HTR-8/SVneo (cell line): ENCODE results near the gene SYF2.
"Not testable (repeated sequence)": the region's sequence is repeated elsewhere in the genome, so short reads cannot be mapped to it uniquely, and the experiment has no call there.

Source experiments
- DNase-seq: peaks from one replicate; pipeline ENCODE4 v3.0.0; 2011; ENCODE audit warnings: low spot score, mixed read lengths; ENCODE audit not compliant: insufficient read length
- FAIRE-seq: peaks from 2 replicates; lab custom pipeline; 2011; peaks lifted over from hg19 to GRCh38; lab: Jason Lieb, UNC

The SYF2 gene

DNA sequence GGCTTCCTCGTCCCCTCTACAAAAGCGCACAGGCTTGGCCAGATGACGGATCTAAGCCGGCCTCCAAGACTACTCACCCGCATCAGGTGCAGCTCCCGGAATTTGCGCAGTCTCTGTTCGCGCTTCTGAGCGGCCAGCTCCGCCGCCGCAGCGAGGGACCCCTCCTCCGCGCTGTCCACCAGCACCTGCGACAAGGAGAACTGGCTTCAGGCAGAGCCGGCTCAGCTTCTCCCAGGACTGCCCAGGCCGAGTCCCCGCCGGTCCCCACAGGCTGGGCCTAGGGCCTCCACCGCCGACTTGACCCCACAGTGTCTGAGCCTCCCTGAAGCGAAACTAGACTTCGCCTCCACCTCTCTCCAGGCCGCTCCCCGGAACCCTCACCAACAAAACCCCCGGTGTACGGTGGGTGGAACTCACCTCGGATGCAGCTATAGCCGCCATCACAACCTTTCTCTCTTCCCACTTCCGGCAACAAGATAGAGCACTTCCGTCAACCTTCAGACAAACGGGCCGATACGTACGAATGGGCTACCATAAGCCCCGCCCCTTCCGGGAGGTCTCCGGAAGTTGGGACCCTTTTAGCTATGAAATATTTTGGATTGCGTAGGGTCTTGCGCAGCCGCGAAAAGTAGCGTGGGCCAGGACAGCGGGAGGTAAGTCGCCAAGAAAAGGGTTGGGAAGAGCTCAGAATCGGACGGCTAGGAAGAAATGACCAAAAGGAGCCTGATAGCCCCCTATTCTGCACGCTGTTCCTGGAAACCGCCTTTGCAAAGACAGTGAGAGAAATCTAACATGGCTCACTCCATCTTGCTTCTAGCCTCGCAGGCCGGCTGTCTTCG, at the start of gene SYF2:
SYF2 (minus strand) TSS at position 476 of the 839 bp plus-strand sequence; CDS start at position 441, 35 bp downstream.
- FAIRE-seq (peak; percentile 68), DNase-seq (peak; percentile 92)

GRCh38 chr1:25279693-25280111, 47.4 kb upstream of the SYF2 start:
- DNase-seq, result not testable (repeated sequence)
- FAIRE-seq, result peak; percentile 46

GRCh38 chr1:25278790-25279189, 46.5 kb upstream of the SYF2 start:
- not testable (repeated sequence) for FAIRE-seq, DNase-seq

DNA sequence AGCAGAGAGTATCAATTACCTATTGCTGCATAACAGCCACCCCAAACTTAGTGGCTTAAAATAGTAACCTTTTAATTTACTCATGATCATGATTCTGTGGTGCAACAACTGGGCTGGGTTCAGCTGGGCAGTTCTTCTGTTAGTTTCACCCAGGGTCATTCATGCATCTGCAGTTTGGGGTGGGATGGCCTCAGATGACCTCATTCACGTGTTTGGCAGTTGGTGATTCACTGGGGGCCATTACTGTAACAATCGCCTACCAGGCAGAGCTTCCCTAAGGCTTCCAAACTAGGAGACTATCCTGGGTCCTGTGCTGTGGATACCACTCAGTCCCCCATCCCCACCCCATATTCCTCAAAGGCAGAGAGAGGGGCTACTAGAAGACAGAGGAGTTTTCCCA, 46.1 kb upstream of the SYF2 start:
- DNase-seq, result not testable (repeated sequence)
- FAIRE-seq, result peak; percentile 70

DNA sequence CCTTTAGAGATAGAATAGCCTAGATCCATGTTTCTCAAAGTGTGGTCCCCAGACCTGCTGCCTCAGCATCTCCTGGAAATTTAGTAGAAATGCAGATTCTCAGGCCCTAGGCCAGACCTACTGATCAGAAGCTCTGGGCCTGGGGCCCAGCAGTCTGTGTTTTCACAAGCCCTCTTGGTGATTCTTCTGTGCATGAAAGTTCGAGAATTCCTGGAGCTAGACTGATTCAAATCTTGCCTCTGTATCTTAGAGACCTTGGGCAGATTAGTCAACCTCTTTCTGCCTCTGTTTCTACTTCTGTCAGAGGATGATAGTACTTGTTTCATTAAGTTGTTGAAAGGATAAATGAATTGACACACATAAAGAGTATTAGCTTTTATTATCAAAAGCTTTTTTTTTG, 45.0 kb upstream of the SYF2 start:
- not testable (repeated sequence) for DNase-seq
- FAIRE-seq, result peak; percentile 49

DNA sequence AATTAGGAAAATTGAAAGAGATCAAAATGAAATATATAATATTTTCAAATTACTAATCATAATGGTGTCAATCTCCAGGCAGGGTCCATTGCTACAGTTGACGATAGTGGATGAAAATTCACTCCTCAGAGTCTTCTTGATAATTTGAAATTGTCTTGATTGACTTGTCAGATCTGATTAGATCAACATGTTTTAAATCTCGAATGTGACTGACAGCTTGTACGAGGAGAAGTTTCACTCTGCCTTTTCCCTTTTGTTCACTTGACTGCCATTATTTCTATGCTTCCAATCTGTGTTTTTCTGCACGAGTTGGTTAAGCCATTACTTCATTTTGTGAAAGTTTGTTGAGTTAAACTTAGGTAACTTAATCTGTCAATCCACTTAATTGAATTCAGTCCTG, 43.3 kb upstream of the SYF2 start:
- DNase-seq, FAIRE-seq: not testable (repeated sequence)

DNA sequence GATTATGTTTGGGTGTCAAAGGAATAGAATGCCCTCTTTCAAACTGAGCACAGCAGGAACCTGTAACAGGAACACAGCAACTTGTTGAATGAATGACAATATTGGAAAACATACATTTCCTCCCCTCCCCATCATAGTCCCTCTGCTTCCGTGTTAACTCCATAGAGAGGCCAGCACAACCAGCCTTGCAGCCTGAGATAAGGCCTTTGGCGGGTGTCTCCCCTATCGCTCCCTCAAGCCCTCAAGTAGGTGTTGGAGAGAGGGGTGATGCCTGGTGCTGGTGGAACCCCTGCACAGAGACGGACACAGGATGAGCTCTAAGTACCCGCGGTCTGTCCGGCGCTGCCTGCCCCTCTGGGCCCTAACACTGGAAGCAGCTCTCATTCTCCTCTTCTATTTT, 39.9 kb upstream of the SYF2 start, which contains the start of gene RHD:
RHD (plus strand) TSS at position 272 of the 400 bp plus-strand sequence; CDS start at position 311, 39 bp downstream.
- not testable (repeated sequence) for FAIRE-seq, DNase-seq

- not testable (repeated sequence) for FAIRE-seq, DNase-seq
Observed at GRCh38 chr1:25268143-25268760, 36.0 kb upstream of the SYF2 start.

- FAIRE-seq (peak; percentile 98), DNase-seq (peak; percentile 76)
Observed at GRCh38 chr1:25267288-25268142, 35.2 kb upstream of the SYF2 start.

DNA sequence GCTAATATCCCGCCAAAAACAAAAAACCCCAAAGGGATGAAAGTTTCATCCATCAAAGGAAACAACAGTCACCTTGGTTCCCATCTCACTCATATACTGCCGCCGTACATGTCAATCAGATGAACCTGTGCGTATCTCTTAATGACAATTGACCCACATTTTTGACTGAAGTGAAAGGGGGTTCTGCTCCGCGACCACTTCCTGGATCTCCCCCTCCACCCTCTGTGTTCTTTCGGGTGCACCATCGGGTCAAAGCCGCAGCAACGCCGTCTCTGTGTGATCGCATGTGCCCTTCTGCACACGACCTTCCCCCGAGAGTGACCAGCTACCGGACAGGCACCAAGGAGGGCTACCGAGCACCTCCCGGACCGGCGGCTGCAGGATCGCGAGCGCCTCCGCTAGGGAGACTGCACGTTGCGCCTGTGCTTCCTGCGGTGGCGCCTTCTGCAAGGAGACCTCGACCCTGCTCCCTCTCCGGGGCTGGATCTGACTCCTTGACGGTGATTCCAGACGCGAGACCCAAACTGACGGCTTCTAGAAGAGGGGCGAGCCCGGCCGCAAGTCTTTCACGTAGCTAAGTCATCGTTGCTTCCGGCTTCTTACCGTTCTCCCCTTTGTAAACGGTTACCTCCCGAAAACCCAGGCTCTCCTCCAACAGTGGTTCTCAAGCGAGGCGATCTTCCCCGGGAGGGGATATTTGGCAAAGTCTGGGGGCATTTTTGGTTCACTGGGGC, 34.4 kb upstream of the SYF2 start:
- peak; percentile 85 for FAIRE-seq
- not testable (repeated sequence) for DNase-seq

GRCh38 chr1:25260336-25260735, 28.0 kb upstream of the SYF2 start:
- FAIRE-seq, DNase-seq: not testable (repeated sequence)

DNA sequence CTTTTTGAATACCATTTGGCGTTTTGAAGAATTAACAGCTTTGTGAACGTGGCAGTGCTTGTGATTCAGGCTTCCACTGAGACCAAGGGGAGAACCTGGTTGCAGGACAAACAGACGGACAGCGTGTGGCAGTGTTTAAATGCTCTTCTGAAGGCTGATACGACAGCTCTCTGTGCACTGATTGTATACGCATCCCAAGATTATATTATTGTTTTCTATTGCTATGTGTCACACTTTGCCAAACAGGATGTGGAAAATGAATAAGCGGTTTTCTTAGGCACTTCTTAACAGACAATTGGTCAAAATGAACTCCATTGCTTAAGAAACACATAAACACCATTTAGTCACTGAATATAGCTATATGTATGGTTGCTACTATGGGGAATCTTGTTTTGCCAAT, 27.5 kb upstream of the SYF2 start:
- not testable (repeated sequence) for FAIRE-seq, DNase-seq

- FAIRE-seq (no peak), DNase-seq (no peak)
Observed at GRCh38 chr1:25257196-25257595, 24.9 kb upstream of the SYF2 start.

DNA sequence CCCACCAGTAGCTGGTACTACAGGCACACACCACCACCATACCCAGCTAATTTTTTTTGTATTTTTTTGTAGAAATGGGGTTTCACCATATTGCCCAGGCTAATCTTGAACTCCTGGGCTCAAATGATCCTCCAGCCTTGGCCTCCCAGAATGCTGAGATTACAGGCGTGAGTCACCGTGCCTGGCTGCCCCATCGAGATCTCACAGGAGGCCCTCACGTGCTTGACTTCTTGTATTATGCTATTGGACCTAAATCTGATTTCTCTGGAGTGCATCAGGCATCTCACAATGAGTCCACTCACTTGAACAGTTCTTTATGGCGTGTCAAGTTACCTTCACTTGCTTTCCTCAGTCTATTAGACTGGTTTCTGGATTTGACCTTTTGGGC, 24.3 kb upstream of the SYF2 start:
- FAIRE-seq (no peak), DNase-seq (no peak)

- FAIRE-seq (no peak), DNase-seq (no peak)
Observed at GRCh38 chr1:25255706-25256577, 23.6 kb upstream of the SYF2 start.

DNA sequence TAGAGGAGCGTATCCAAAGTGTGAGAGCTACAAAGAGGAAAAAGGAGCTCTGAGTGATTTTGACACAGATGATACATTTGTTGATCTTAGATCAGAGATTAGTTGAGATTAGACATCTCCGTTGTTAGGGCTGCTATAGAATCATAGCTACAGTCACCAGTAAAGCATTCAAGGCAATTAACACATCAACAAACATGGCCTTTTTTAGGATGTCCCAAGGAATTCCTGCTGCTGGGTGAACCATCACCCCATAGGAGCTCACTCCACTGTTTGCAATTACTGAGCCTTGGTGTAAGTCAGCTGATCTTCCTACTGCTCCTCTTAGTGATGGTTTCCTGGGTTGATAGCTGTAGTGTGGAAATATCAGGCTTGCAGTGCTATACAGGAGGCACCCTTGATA, 21.6 kb upstream of the SYF2 start:
- FAIRE-seq (no peak), DNase-seq (no peak)

DNA sequence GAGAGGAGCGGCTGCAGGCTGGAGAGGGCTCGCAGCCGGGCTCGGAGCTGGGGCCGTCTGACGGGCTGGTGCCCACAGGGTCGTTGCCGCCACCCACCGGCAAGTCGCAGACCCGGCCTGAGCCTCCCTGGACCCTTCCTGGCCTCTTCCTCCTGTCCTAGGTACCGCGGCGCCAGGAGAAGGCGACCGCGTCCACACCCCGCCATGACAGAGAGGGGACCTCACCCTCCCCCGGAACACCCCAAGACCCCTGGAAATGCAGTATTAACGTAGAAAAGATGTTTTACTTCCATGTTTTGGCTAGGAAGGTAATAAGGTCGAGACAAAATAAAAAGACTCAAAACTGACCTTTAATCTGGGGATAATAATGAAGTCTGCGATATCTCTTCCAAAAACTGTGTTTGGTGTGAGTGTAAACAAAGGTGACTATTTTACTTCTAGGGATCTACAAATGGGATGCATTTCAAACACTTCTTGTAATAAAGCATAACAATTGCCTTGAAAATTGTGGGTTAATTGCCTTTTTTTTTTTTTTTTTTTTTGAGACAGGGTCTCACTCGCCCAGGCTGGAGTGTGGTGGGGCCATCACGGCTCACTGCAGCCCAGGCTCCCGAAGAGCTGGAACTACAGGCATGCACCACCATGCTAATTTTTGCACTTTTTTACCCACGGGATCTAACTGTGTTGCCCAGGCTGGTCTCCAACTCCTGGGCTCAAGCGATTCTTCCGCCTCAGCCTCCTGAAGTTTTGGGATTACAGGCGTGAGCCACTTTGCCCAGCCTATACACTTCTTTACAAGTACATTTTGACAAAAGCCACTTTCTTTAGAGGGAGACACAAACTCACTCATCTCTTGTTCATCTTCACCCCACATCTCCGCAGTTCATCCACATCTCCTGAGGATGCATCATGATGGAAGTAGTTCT, 15.8 kb upstream of the SYF2 start:
- FAIRE-seq (no peak), DNase-seq (no peak)
